Epithelial cell of esophagus (primary cell): Measurements from ENCODE around the gene ADCYAP1.
A peak's percentile ranks its signal among the peaks of the same experiment; 100 is the strongest.

ENCODE experiments used
- DNase-seq: peaks from one replicate; pipeline ENCODE4 v3.0.0; 2010; ENCODE audit warnings: low read depth
- H3K4me3 ChIP-seq: 2 replicates; pipeline ENCODE4 v1.5.1; 2011; ENCODE audit warnings: mild to moderate bottlenecking, low read length, control low read depth
- CTCF ChIP-seq: IDR thresholded peaks from 2 replicates; pipeline ENCODE4 v1.5.1; 2011; ENCODE audit warnings: low read depth, mild to moderate bottlenecking, low read length, control low read depth, inconsistent platforms; ENCODE audit not compliant: insufficient read depth; ENCODE audit errors: missing control alignments

ADCYAP1 gene

GRCh38 chr18:939958-940357, 35.3 kb downstream of the ADCYAP1 start:
- no peak overlapping the region for H3K4me3 ChIP-seq
- TF ChIP-seq CTCF = no peak
- no peak for DNase-seq

- DNase-seq = no peak
Measured at GRCh38 chr18:941331-941730, 36.7 kb downstream of the ADCYAP1 start.

GRCh38 chr18:944440-944839, 39.8 kb downstream of the ADCYAP1 start:
- H3K4me3 ChIP-seq = no peak overlapping the region
- DNase-seq = peak; percentile 52
- no peak for TF ChIP-seq CTCF

More at GRCh38 chr18:941331-941730, 36.7 kb downstream of the ADCYAP1 start:
- no peak for TF ChIP-seq CTCF
- no peak overlapping the region for H3K4me3 ChIP-seq

GRCh38 chr18:949724-950631, 45.3 kb downstream of the ADCYAP1 start:
- no peak overlapping the region for H3K4me3 ChIP-seq
- DNase-seq = peak; percentile 21
- no peak for TF ChIP-seq CTCF

GRCh38 chr18:950882-951495, 46.3 kb downstream of the ADCYAP1 start:
- no peak overlapping the region for H3K4me3 ChIP-seq
- TF ChIP-seq CTCF = no peak
- peak; percentile 52 for DNase-seq

- no peak for DNase-seq
- no peak for TF ChIP-seq CTCF
- no peak overlapping the region for H3K4me3 ChIP-seq
Measured at GRCh38 chr18:955384-956066, 50.9 kb downstream of the ADCYAP1 start.
